Heart left ventricle (tissue), 13 donors: ENCODE results near the gene GNB1L.

Experiments used
- POLR2A ChIP-seq, 2 donors: fragments of 450-650 bp; IDR thresholded peaks; one replicate each; pipeline ENCODE4 v1.6.1; 2017; ENCODE audit warnings: antibody characterized with exemption in 2 of 2, mild to moderate bottlenecking in 2 of 2, moderate library complexity in 2 of 2
- TF ChIP-seq, protein P1 (sequence below), 12 donors: fragments of 200-600 bp; sonication (generic) in 4 of 12; IDR thresholded peaks; one replicate each; pipeline versions ENCODE4 v1.5.0 to v1.8.0; 2018 to 2022; ENCODE audit warnings: antibody characterized with exemption in 12 of 12, mild to moderate bottlenecking in 5 of 12
- donor health status: ischemic (EF 13 %, LVEDD 7.1; RV severe dilation, severe dysfunction).
- donor health status: DM: no; HTN: yes; CAD: no.
- donor health status: DM: no; HTN: no; CAD: no.
- donor health status: ischemic (EF 25% LVEDD 6.9; RV normal size, moderate dysfunction).
- donor health status: ischemic (EF 25% LVEDD 5.7; RV mildly dilated, moderate dysfunction).
- donor health status: ischemic (EF 35%, LVEDD 5.7; RV mildly dilated, moderate dysfunction).
- donor health status: nonischemic (EF 11% LVEDD 7.7; RV severe dilation, severe dysfunction).
- donor health status: DM: yes; HTN: yes; CAD: no.
- donor health status: PGD.
- donor health status: ischemic (EF 29% LVEDD 5.4; RV normal size, mild dysfunction).
- donor health status: nonischemic (EF 23%, LVEDD 6.1; RV moderate dilation, normal function).

DNA sequence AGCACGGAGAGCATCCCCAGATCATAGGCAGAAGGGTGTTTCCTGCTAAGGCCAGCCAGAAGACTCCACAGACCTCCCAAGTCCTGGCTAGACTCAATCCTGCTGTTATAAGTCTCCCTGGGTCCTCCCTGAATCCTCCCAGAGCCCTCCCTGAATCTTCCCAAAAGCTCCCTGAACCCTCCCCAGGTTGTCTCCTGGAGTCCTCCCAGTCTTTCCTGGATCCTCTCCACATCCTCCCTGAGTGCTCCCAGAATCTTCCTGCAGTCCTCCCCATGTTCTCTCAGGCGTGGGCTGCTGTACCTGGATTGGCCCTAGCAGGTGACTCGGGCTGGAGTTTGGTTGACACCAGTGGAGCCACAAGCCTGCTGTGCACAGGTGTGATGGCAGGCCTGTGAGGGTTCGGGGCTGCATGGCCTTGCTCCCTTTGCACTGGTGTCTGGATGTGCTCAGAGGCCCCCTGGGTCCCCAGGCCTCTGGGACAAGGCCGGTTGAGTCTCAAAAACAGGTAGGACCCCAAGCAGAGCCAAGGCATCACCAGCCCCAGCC is 119.8 kb downstream of the GNB1L start:
- no peak for TF ChIP-seq POLR2A (IDR thresholded peaks at IDR 0.05)
- TF ChIP-seq, protein P1, sequence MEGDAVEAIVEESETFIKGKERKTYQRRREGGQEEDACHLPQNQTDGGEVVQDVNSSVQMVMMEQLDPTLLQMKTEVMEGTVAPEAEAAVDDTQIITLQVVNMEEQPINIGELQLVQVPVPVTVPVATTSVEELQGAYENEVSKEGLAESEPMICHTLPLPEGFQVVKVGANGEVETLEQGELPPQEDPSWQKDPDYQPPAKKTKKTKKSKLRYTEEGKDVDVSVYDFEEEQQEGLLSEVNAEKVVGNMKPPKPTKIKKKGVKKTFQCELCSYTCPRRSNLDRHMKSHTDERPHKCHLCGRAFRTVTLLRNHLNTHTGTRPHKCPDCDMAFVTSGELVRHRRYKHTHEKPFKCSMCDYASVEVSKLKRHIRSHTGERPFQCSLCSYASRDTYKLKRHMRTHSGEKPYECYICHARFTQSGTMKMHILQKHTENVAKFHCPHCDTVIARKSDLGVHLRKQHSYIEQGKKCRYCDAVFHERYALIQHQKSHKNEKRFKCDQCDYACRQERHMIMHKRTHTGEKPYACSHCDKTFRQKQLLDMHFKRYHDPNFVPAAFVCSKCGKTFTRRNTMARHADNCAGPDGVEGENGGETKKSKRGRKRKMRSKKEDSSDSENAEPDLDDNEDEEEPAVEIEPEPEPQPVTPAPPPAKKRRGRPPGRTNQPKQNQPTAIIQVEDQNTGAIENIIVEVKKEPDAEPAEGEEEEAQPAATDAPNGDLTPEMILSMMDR (IDR thresholded peaks at IDR 0.05): no peak
